Fibroblast of lung (primary cell): Measurements from ENCODE around the gene CACNG4. TPM values are rescaled to one million over a fixed set of nuclear protein-coding genes. Genes with fewer than 3 reads are reported as not detected.

Experiments
- DNase-seq, 2 donors: peaks; one replicate each; pipeline versions ENCODE4 v3.0.0 to v3.0.0-alpha.2; 2010; ENCODE audit warnings: low read depth in 2 of 2
- H2AFZ ChIP-seq: 2 replicates; pipeline ENCODE4 v1.5.1; 2012; ENCODE audit warnings: low read length, control low read depth, inconsistent platforms
- H3K27ac ChIP-seq: 2 replicates; pipeline ENCODE4 v1.5.1; 2011; ENCODE audit warnings: low read length, control low read depth; ENCODE audit not compliant: insufficient read depth
- H3K27me3 ChIP-seq: 2 replicates; pipeline ENCODE4 v1.5.1; 2011; ENCODE audit warnings: mild to moderate bottlenecking, low read length; ENCODE audit not compliant: control insufficient read depth, insufficient read depth
- H3K36me3 ChIP-seq: 2 replicates; pipeline ENCODE4 v1.5.1; 2011; ENCODE audit warnings: low read length; ENCODE audit not compliant: control insufficient read depth, insufficient read depth
- H3K4me1 ChIP-seq: 2 replicates; pipeline ENCODE4 v1.5.1; 2011; ENCODE audit warnings: low read length; ENCODE audit not compliant: control insufficient read depth, insufficient read depth; ENCODE audit errors: extremely low read depth
- H3K4me2 ChIP-seq: 2 replicates; pipeline ENCODE4 v1.5.1; 2011; ENCODE audit warnings: low read length, control low read depth; ENCODE audit not compliant: insufficient read depth; ENCODE audit errors: extremely low read depth
- H3K4me3 ChIP-seq, 4 experiments: fragments of 200-600 bp in 1 of 4; sonication (generic) in 1 of 4; replicated peaks in 1 of 4; 2 replicates each; pipeline ENCODE4 v1.5.1; 2011 to 2016; ENCODE audit warnings: low read length in 4 of 4, low read depth in 3 of 4, mild to moderate bottlenecking in 3 of 4, control low read depth in 2 of 4, inconsistent platforms in 1 of 4, mixed read lengths in 1 of 4; ENCODE audit not compliant: insufficient read depth in 1 of 4; ENCODE audit errors: control extremely low read depth in 1 of 4
- H3K79me2 ChIP-seq: 2 replicates; pipeline ENCODE4 v1.5.1; 2012; ENCODE audit warnings: mild to moderate bottlenecking, low read length, inconsistent platforms; ENCODE audit not compliant: control insufficient read depth, insufficient read depth
- H3K9ac ChIP-seq: 2 replicates; pipeline ENCODE4 v1.5.1; 2011; ENCODE audit warnings: mild to moderate bottlenecking, low read length, control low read depth; ENCODE audit not compliant: insufficient read depth
- H3K9me3 ChIP-seq: 2 replicates; pipeline ENCODE4 v1.5.1; 2012; ENCODE audit warnings: low read depth, low read length; ENCODE audit not compliant: control insufficient read depth, insufficient read depth
- H4K20me1 ChIP-seq: 2 replicates; pipeline ENCODE4 v1.5.1; 2011; ENCODE audit warnings: low read length; ENCODE audit not compliant: control insufficient read depth, insufficient read depth; ENCODE audit errors: extremely low read depth
- EZH2 ChIP-seq: IDR thresholded peaks from 2 replicates; pipeline ENCODE4 v1.5.1; 2012; ENCODE audit warnings: low read length, control low read depth, mild to moderate bottlenecking; ENCODE audit errors: missing control alignments
- polyA plus RNA-seq, 2 donors: library from polyadenylated mRNA; depleted of rRNA in 1 of 2; stranded (reverse) in 1 of 2; unstranded in 1 of 2; fragments of >200 nt; gene quantifications; 2 replicates each; pipeline ENCODE4 v1.2.1, GENCODE V29; 2011 to 2012; ENCODE audit warnings: missing spikeins in 1 of 2
- total RNA-seq: library from RNA; depleted of rRNA; stranded (reverse); fragments of >200 nt; gene quantifications from 2 replicates; pipeline ENCODE4 v1.2.1, GENCODE V29; 2014
- TF ChIP-seq, protein P1 (sequence below), 2 donors: IDR thresholded peaks in 1 of 2; conservative IDR thresholded peaks in 1 of 2; 1 replicate in 1 of 2; 2 replicates in 1 of 2; pipeline ENCODE4 v1.5.1; 2011 to 2012; ENCODE audit warnings: low read length in 2 of 2, control low read depth in 1 of 2, inconsistent platforms in 1 of 2, low read depth in 1 of 2, mild to moderate bottlenecking in 1 of 2

The CACNG4 gene
- total and polyA plus RNA-seq, 2 donors (not counting 1 experiment from before 2014, with no cell fraction given): not detected

DNA sequence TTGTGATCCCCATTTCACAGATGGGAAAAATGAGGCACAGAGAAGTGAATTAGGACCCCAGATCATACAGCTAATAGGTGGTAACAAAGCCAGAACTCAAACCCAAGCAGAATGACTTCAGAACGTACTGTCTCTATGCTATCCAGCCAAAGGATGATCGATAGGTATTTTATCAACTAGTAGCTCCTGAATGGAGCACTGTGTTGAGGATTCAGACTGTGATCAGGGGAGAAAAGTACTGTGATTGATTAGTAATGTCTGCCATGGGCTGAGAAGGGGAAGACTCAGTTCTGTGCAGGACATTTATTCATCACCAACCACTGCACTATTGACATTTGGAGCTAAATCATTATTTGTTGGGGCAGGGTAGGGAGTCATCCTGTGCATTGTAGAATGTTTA is 38.7 kb downstream of the CACNG4 start:
- Histone ChIP-seq H3K4me1 (no peaks in the 10 kb centered on the region), H3K4me2 (no peak overlapping the region), H3K79me2 (no peaks in the 10 kb centered on the region), H3K9me3 (no peaks in the 10 kb centered on the region), H3K27me3 (peaks cover 3% of the 10 kb centered on the region), H3K27ac (no peak overlapping the region), H3K9ac (no peak overlapping the region), H3K36me3 (no peaks in the 10 kb centered on the region), H2AFZ (no peak overlapping the region), H4K20me1 (no peaks in the 10 kb centered on the region), H3K4me3 (no peak overlapping the region)
- no peak for DNase-seq
- TF ChIP-seq, protein P1, sequence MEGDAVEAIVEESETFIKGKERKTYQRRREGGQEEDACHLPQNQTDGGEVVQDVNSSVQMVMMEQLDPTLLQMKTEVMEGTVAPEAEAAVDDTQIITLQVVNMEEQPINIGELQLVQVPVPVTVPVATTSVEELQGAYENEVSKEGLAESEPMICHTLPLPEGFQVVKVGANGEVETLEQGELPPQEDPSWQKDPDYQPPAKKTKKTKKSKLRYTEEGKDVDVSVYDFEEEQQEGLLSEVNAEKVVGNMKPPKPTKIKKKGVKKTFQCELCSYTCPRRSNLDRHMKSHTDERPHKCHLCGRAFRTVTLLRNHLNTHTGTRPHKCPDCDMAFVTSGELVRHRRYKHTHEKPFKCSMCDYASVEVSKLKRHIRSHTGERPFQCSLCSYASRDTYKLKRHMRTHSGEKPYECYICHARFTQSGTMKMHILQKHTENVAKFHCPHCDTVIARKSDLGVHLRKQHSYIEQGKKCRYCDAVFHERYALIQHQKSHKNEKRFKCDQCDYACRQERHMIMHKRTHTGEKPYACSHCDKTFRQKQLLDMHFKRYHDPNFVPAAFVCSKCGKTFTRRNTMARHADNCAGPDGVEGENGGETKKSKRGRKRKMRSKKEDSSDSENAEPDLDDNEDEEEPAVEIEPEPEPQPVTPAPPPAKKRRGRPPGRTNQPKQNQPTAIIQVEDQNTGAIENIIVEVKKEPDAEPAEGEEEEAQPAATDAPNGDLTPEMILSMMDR (conservative IDR thresholded peaks at IDR 0.05 in 1 of 2, IDR thresholded peaks at IDR 0.05 in 1 of 2; ENCODE audit: low read depth in 1 of 2, low read length in 2 of 2): no peak
- no peak for TF ChIP-seq EZH2

DNA sequence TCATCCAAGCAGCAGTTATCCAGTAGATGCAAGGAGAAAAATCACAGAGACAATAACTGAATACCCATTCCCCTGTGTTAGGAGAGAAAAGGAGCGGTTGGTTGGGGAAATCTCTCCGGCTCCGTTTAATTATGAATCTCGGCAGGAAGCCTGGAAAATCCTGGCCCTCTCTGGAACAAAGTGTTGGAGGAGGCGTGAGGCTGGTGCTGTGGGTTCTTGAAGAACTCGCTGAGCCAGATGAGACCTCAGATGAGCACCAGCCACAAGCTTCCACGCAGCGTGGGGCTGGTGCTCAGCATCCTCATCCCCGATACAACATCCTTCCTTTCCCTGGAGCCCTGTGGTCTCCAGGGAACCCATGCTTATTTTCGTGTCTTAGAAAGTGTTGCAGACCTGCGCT is 39.7 kb downstream of the CACNG4 start:
- no peak overlapping the region for H3K4me2 ChIP-seq
- no peak overlapping the region for H3K27ac ChIP-seq
- H3K36me3 ChIP-seq: no peaks in the 10 kb centered on the region
- H3K4me3 ChIP-seq: no peak overlapping the region
- H2AFZ ChIP-seq: no peak overlapping the region
- H3K79me2 ChIP-seq: no peaks in the 10 kb centered on the region
- DNase-seq: no peak
- TF ChIP-seq, protein P1 (conservative IDR thresholded peaks at IDR 0.05 in 1 of 2, IDR thresholded peaks at IDR 0.05 in 1 of 2; ENCODE audit: low read depth in 1 of 2, low read length in 2 of 2): no peak
- TF ChIP-seq EZH2: no peak
- H4K20me1 ChIP-seq: no peaks in the 10 kb centered on the region
- H3K9ac ChIP-seq: no peak overlapping the region
- H3K4me1 ChIP-seq: no peaks in the 10 kb centered on the region
- no peaks in the 10 kb centered on the region for H3K27me3 ChIP-seq
- no peaks in the 10 kb centered on the region for H3K9me3 ChIP-seq

DNA sequence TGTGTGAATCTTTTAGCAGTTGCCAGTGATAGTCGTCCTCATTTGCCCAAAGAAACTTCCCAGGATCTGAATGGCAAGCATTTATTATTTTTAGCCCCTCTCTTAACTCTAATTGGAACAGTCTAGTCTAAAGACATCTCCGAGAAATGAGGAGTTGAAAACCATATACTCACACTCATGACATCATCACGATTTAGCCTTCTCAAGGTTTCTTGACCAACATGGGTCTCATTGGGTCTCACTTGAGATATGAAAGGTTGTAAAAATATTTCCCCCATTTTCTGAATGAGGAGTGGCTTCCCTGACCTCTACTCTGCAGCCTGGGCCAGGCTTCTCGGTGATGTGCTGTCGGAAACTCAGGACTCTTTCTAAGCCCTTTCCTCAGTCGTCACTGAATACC is 42.8 kb downstream of the CACNG4 start:
- H3K4me3 ChIP-seq: no peak overlapping the region
- H3K79me2 ChIP-seq: no peaks in the 10 kb centered on the region
- H3K9me3 ChIP-seq: no peaks in the 10 kb centered on the region
- H3K4me1 ChIP-seq: no peaks in the 10 kb centered on the region
- H3K27ac ChIP-seq: no peak overlapping the region
- TF ChIP-seq, protein P1 (conservative IDR thresholded peaks at IDR 0.05 in 1 of 2, IDR thresholded peaks at IDR 0.05 in 1 of 2; ENCODE audit: low read depth in 1 of 2, low read length in 2 of 2): no peak
- no peak for TF ChIP-seq EZH2
- H3K36me3 ChIP-seq: no peaks in the 10 kb centered on the region
- no peak overlapping the region for H3K4me2 ChIP-seq
- no peak for DNase-seq
- H3K27me3 ChIP-seq: no peaks in the 10 kb centered on the region
- H3K9ac ChIP-seq: no peak overlapping the region
- H4K20me1 ChIP-seq: no peaks in the 10 kb centered on the region
- H2AFZ ChIP-seq: no peak overlapping the region
